GM10248 (cell line): ENCODE data around the gene RPL37.
"Not testable (repeated sequence)": the region's sequence is repeated elsewhere in the genome, so short reads cannot be mapped to it uniquely, and the experiment has no call there.

Experiments used
- CTCF ChIA-PET: fragments of 300-600 bp; sonication (Branson Sonifier 250); formaldehyde crosslinking; extraction: SDS; loops from one replicate; lab custom pipeline; 2021; ENCODE audit warnings: antibody characterized with exemption; lab: Yijun Ruan, JAX
- POLR2A ChIA-PET: fragments of 350-650 bp; sonication (Branson Sonifier 250); formaldehyde crosslinking; extraction: SDS; loops from one replicate; lab custom pipeline; 2020; ENCODE audit warnings: antibody characterized with exemption; lab: Yijun Ruan, JAX
- DNase-seq: peaks from one replicate; pipeline ENCODE4 v3.0.0; 2012; ENCODE audit errors: extremely low spot score
- TF ChIP-seq, protein P1 (sequence below): IDR thresholded peaks from 2 replicates; pipeline ENCODE4 v1.5.1; 2012; ENCODE audit warnings: mild to moderate bottlenecking, low read depth; ENCODE audit errors: extremely low read depth, missing control alignments, control extremely low read depth

Gene RPL37

DNA sequence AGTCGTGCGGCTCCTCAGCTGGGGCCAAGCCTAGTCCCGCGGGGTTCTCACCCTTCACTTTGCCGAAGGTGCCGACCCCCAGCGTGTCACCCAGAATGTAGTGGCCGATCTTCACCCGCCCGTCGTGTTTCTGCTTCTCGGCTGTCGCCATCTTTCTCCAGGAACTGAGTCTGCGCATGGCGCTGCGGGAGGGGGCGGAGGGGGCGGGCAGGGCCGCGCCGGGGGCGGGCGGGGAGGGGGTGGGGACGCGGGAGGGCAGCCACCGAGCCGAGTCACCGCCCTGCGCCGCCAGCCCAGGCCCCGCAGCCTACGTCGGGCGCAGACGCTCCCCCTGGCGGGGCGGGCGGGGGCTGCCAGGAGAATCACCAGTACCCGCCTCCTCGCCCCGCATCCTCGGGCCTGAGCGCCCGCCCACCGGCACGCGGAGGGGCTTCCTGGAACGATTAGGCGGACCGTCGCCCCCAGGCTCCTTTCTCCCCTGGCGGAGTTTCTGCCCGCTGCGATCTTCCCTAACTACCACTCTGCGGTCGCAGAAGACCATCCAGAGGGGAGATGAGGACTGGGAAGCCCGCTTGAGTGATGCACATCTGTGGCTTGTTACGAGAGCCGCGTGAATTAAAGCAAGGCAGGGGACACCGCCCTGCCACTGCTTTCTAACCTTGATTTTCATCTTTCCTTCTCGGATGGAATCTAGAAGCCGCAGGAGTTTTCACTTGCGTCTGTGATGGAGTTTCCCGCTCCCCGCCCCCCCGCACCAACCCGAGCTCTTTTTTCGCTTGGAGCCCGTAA, 36.8 kb downstream of the RPL37 start, which contains the start of gene PRKAA1:
PRKAA1 (minus strand) TSS at position 363 of the 789 bp plus-strand sequence; CDS start at position 178, 185 bp downstream.
- DNase-seq = peak; percentile 92
- CTCF ChIA-PET = interaction anchor here (0.6 to 1.1 kb wide), 6 partner anchors 12 to 47 kb away, joined by 3 to 4 read pairs (median 3); no protein-coding TSS in a partner anchor

DNA sequence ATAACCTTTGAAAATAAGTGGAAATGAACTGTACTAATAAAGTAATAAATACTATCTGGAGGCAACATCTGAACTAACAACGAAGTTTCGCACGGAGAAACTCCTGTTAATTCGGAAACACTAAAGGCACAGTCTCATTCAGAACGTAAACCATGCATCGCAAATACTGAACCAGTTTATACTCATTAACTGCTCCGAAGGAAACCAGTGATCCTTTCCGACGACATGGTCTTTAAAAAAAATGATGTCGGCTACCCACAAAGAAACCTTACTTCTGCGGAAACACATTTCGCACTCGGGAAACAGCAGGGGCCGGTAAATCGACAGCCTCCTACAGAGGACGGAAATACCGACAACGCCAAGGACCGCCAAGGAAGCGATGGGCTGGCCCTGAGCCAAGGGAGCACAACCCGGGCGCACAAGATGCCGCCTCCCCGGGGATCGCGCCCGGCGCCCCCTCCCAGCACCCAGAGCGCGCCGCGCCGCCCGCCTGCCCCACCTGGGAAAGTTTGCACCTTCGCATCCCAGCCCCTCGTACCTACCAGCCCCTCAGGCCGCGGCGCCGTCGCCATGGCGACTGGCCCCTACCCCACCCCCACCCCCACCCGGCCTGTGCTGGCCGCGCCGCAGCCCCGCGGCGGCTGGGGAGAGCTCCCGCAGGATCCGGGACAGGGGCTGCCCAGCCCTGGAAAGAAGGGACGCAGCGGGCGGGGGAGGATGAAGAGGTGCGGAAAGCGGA, 37.6 kb downstream of the RPL37 start:
- peak; percentile 43 for DNase-seq
- ChIA-PET CTCF (interaction anchor here (0.7 to 1.1 kb wide), 4 partner anchors 10 to 46 kb away, joined by 3 to 4 read pairs (median 3); no protein-coding TSS in a partner anchor), POLR2A (interaction anchor here (0.6 to 0.7 kb wide), 3 partner anchors 23 to 150 kb away, joined by 5 to 6 read pairs (median 5); no protein-coding TSS in a partner anchor)
- TF ChIP-seq, protein P1, sequence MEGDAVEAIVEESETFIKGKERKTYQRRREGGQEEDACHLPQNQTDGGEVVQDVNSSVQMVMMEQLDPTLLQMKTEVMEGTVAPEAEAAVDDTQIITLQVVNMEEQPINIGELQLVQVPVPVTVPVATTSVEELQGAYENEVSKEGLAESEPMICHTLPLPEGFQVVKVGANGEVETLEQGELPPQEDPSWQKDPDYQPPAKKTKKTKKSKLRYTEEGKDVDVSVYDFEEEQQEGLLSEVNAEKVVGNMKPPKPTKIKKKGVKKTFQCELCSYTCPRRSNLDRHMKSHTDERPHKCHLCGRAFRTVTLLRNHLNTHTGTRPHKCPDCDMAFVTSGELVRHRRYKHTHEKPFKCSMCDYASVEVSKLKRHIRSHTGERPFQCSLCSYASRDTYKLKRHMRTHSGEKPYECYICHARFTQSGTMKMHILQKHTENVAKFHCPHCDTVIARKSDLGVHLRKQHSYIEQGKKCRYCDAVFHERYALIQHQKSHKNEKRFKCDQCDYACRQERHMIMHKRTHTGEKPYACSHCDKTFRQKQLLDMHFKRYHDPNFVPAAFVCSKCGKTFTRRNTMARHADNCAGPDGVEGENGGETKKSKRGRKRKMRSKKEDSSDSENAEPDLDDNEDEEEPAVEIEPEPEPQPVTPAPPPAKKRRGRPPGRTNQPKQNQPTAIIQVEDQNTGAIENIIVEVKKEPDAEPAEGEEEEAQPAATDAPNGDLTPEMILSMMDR = no peak

More for the DNA sequence above, 36.8 kb downstream of the RPL37 start, which contains the start of gene PRKAA1:
- TF ChIP-seq, protein P1 = peak; percentile 73
- POLR2A ChIA-PET = interaction anchor here (0.6 to 0.7 kb wide), 4 partner anchors 22 to 150 kb away, joined by 5 to 7 read pairs (median 6); no protein-coding TSS in a partner anchor

DNA sequence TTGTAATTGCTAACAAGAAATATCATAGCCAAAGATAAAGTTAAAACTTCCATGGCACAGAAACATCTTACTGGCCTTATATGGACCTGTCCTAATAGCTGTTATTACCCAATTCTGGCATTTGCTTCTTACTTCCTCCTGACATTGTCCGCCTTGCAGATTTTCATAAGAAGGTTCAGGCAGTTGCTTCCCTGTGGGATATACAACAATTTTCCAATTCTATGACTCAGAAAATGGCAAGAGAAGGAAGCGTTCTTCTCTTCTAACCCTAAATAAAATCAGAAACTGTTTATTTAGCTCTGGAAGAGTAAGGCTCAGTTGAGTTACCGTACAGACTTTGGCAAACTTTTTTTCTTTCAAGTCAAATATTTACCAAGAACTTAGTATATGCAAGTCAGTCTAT, 38.5 kb downstream of the RPL37 start:
- TF ChIP-seq, protein P1 = no peak
- DNase-seq = no peak
- ChIA-PET CTCF (interaction anchor here (1.0 kb wide), 1 partner anchor 11 kb away, joined by 3 read pairs; no protein-coding TSS in a partner anchor), POLR2A (no interaction called here)

DNA sequence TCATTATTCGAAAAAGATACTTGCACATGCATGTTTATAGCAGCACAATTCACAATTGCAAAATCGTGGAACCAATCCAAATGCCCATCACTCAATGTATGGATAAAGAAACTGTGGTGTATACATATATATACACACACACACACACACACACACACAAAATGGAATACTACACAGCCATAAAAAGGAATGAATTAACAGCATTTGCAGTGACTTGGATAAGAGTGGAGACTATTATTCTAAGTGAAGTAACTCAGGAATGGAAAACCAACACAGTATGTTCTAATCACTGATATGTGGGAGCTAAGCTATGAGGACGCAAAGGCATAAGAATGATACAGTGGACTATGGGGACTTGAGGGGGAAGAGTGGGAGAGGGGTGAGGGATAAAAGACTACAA, 40.1 kb downstream of the RPL37 start:
- CTCF ChIA-PET, DNase-seq, POLR2A ChIA-PET: not testable (repeated sequence)

DNA sequence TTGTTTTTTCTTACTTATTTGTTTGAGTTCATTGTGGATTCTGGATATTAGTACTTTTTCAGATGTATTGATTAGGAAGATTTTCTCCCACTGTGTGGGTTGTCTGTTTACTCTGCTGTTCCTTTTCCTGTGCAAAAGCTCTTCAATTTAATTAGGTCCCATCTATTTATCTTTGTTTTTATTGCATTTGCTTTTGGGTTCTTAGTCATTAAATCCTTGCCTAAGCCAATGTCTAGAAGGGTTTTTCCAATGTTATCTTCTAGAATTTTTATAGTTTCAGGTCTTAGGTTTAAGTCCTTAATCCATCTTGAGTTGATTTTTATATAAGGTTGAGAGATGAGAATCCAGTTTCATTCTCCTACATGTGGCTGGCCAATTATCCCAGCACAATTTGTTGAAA, 40.7 kb downstream of the RPL37 start:
- CTCF ChIA-PET, DNase-seq, POLR2A ChIA-PET: not testable (repeated sequence)

DNA sequence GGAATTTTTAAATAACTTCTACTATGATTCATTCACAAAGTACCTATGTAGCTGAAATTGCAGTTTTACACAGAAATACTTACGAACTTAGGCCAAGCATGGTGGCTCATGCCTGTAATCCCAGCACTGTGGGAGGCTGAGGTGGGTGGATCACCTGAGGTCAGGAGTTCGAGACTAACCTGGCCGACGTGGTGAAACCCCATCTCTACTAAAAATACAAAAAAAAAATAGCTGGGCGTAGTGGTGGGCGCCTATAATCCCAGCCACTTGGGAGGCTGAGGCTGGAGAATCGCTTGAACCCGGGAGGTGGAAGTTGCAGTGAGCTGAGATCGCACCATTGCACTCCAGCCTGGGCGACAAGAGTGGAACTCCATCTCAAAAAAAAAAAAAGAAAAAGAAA, 42.3 kb downstream of the RPL37 start:
- DNase-seq, POLR2A ChIA-PET: not testable (repeated sequence)
- CTCF ChIA-PET = interaction anchor here (1.1 to 1.5 kb wide), 2 partner anchors 28 to 36 kb away, joined by 3 read pairs; no protein-coding TSS in a partner anchor

DNA sequence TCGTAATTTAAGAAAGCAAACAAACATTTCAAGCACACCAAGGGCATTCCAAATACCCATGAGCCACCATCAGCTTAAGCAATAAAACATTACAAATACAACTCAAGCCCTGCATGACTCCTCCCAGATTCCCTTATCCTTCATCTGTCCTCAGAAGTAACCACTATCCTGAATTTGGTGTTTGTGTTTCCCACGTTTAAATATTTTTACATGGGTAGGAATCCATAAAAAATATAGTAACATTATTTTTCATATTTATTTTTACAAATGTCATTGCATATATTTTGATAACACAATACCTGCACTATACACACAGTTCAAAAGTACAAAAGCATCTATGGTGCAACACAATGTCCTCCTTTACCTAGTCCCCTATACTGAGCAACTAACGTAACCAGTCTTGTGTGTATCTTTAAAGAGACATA, 43.3 kb downstream of the RPL37 start:
- ChIA-PET CTCF (interaction anchor here (1.1 to 1.5 kb wide), 4 partner anchors 27 to 36 kb away, joined by 3 read pairs; partner anchors contain the start of gene TTC33), POLR2A (no interaction called here)
- TF ChIP-seq, protein P1 = no peak
- no peak for DNase-seq
